ENCODE results near the gene PKIG.

DNA sequence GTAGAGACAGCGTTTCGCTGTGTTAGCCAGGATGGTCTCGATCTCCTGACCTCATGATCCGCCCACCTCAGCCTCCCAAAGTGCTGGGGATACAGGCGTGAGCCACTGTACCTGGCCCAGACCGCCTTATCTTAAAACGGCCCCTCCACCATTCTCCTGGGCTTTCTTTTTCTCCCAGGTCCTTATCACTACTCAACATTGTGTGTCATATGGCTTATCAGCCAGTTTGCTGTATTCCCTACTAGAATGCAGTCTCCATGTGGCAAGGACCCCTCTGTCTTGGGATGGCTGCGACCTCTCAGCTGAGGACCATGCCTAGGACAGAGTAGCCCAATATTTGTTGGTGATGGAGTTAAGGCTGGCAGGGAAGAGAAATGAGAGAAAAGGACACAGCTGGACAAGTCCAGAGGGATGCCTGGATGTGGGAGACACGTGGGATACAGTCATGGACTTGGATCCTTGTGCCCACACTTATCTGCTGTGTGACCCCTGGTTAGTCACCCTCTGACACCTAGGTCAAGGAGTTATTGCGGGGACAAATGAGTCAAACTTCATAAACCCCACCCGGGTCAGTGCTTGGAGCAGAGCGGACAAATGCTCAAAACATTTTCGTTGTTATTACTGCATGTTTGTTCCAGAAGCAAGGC, 45.1 kb downstream of the PKIG start:
- TF ChIP-seq, protein P1, sequence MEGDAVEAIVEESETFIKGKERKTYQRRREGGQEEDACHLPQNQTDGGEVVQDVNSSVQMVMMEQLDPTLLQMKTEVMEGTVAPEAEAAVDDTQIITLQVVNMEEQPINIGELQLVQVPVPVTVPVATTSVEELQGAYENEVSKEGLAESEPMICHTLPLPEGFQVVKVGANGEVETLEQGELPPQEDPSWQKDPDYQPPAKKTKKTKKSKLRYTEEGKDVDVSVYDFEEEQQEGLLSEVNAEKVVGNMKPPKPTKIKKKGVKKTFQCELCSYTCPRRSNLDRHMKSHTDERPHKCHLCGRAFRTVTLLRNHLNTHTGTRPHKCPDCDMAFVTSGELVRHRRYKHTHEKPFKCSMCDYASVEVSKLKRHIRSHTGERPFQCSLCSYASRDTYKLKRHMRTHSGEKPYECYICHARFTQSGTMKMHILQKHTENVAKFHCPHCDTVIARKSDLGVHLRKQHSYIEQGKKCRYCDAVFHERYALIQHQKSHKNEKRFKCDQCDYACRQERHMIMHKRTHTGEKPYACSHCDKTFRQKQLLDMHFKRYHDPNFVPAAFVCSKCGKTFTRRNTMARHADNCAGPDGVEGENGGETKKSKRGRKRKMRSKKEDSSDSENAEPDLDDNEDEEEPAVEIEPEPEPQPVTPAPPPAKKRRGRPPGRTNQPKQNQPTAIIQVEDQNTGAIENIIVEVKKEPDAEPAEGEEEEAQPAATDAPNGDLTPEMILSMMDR (IDR thresholded peaks at IDR 0.05): no peak
- TF ChIP-seq EP300 (IDR thresholded peaks at IDR 0.05) (no peak), POLR2A (IDR thresholded peaks at IDR 0.05) (no peak), POLR2AphosphoS5 (IDR thresholded peaks at IDR 0.05) (no peak)

All from suprapubic skin (tissue), 4 donors.